GM20431 (cell line): ENCODE measurements around the gene ITGA11.
"Not testable (repeated sequence)": the region's sequence is repeated elsewhere in the genome, so short reads cannot be mapped to it uniquely, and the experiment has no call there.

Experiments
- in situ Hi-C: fragments of 300-500 bp; cut with MseI, MboI; formaldehyde crosslinking; loops from one replicate; pipeline ENCODE4 v1.15.0; 2020; ENCODE audit warnings: low sequenced_read_pairs; ENCODE audit not compliant: unreplicated experiment

The ITGA11 gene

GRCh38 chr15:68427963-68428362, 4.0 kb downstream of the ITGA11 start:
- in situ Hi-C loops, result no loop called here

DNA sequence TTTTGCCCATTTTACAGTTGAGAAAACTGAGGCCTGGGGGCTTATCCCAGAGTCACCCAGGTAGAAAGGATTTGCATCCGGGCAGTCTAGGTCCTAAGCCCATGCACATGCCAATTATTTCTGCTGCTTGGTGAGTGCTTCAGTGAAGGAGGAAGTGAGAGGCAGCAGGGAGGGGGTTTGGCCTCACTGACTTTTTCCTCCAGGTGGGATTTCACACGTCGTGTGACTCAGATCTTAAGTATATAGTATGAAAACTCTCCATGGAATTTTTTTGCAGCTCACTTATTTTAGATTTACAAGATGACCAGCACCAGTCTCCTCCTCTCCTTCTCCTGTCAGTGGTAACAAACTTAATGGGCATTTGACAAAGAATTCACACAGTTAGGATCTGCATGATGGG, 4.6 kb downstream of the ITGA11 start:
- in situ Hi-C loops, result no loop called here

GRCh38 chr15:68426116-68426515, 5.8 kb downstream of the ITGA11 start:
- in situ Hi-C loops, result no loop called here

DNA sequence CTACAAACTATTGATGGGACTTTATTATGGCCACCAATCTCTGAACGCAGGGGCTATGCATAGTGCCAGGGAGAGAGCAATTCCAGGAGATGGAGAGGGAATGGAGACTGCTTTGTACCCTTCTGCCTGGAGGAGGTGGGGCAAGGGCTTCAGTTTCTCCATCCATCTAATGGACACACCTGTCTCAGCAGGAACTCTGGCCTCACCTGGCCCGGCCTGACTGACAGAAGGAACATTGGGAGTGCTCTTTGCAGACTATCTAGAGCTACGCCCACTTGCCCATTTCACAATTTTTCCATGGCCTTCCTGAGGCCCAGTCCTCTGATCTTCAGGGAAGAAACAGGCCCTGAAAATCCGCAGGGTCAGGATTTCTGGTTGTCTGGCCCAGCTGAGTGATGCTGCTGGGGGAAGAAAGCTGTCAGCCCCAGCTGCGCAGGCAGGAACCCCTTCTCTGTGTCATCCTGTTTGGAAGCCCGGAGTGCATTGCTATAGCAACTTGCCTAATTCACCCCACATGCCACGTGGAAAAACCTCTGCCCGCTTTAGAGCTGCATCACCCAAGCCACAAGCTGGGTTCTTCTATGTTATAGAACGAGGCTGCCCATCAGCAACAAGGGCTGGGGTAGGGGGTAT, 6.4 kb downstream of the ITGA11 start:
- in situ Hi-C loops, result no loop called here

DNA sequence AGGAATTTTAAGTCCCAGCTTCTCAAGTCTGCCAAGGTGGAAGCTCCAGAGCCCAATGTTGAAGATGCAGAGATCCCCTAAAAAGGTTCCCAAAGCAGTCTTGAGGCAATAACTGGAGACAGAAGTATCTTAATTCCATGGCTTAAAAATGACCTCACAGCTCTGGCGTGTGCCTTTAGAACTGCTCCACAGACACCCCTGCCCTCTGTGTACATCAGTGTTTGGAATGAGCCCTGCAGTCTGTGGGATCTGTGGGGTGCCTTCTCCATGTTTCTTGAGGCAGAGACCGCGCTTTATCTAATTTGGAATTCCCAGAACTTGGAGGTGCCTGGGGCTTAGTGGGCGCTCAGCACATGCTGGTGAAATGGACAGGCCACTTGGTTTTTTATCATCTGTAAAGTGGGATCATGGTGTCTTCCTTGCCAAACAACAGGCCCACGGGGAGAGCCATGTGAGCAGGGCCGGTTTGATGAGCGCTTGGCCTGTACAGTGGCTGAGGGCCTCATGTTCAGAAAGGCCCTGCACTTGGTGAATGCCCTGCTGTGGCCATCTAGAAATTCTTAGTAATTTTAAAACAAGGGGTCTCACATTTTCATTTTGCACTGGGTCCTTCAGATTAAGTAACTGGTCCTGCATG, 7.1 kb downstream of the ITGA11 start:
- in situ Hi-C loops, result no loop called here

- in situ Hi-C loops, result no loop called here
Measured at GRCh38 chr15:68423359-68424296, 8.3 kb downstream of the ITGA11 start.

DNA sequence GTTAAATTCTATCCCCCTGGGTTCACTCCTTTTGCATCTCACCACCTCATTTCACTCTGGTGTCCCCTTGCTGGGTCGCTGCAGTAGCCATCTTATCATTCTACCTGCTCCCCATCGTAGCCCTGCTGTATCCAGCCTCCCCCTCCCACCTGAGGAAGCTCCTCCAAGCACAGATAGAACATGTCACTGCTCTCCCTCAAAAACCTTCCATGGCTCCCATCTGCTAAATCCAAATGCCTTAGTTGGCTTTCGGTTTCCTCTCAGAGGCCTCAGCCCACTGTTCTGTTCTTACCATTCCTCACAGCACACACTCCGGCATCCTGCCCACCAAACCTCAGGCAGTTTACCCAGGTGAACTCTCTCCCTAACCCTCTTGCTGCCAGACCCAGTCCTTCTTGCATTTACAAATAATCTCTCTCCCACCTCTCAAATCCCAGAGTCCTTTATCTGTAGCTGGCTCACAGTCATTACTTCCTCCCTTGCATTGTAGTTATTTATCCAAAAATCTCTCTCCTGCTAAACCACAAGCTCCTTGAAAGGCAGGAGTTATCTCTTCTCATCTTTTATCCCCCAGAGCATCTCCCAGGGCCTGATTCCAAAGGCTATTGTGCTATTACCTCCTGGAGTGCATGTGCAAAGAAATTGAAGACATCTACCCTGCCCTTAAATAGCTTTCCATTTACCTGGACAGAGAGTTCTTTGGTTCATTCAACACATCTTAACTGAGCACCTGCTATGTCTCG, 9.4 kb downstream of the ITGA11 start:
- in situ Hi-C loops, result not testable (repeated sequence)

DNA sequence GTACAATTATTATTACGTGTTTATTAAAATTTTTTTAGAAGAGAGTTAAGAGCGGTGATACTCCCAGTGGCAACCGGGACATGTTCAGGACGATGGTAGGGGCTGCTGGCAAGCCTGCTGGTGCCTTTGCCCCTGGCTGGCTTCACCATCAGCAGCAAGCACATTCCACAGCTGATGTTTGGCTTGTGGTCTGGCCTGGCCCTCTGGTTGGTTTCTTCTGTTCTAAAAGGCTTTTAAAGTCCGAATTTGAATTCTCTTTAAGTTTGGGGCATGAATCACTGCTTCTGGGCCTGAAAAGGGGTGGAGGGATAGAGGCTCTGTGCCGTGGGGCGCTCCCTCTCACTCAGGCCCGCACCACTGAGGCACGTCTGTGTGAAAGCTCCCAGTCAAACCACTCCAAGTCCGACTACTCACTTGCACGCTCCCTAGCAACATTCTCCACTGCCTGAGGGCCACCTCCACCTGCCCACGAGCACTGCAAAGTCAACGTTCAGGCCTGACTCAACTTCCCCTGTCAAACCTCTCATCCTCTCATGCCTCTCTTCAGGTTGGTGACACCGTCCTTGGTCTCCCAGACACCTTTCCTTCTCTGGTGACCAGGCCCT, 10.1 kb downstream of the ITGA11 start:
- in situ Hi-C loops, result no loop called here

DNA sequence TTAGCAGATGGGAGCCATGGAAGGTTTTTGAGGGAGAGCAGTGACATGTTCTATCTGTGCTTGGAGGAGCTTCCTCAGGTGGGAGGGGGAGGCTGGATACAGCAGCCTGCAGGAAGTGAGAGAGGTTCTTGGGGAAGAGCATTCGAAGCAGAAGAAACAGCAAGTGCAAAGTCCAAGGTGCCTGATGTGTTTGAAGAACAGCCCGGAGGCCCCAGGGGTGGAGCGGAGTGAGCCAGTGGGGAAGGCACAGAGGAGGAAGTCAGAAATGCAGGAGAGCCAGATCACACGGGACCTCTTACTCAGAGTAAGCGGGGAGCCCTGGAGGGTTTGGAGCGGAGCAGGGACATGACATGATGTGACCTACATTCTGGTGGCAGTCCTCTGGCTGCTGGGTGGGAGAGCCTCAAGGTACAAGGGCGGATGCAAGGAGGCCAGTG, 10.8 kb downstream of the ITGA11 start:
- in situ Hi-C loops, result no loop called here

DNA sequence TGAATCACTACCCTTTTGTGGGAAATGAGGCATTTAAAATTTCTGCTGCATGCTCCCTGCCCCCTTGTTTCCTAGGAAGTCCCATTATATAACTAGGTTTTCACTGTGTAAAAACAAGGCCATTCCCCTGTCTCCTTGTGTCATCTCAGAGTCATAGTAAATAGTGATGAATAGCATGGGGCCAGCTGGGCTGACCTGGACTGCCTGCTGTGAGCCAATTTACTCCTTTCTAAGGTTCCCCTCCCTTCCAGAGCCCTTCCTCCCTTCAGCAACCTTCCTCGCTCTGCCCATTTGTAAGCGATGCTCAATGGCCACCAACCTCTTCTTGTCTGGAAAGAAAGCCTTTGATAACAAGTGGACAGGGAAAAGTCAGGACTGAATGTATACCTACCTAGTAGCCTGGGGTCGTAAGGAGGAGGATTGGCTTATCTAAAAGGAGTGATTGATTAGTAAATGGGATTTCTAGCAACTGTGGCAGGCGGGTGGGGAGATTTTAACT, 11.7 kb downstream of the ITGA11 start:
- in situ Hi-C loops, result no loop called here

- in situ Hi-C loops, result no loop called here
Measured at GRCh38 chr15:68419301-68420175, 12.4 kb downstream of the ITGA11 start.

- in situ Hi-C loops, result no loop called here
Measured at GRCh38 chr15:68418611-68419161, 13.3 kb downstream of the ITGA11 start.

DNA sequence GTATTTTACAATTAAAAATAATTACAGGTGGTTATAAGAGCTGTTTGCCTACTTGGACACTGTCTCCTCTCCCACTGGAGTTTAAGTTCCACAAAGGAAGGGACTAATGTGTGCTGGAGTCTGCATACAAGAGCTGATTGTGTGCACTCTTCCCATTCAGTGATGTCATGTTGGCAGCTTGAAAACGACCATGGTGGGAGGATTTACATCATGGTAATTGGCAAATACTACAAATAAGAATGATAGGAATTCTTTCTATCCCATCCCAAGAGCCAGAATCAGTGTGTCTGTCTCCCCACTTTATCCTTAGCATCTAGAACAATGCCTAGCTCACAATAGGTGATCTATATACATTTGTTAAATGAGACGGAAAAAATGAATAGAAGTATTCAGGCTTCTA, 14.1 kb downstream of the ITGA11 start:
- in situ Hi-C loops, result no loop called here

DNA sequence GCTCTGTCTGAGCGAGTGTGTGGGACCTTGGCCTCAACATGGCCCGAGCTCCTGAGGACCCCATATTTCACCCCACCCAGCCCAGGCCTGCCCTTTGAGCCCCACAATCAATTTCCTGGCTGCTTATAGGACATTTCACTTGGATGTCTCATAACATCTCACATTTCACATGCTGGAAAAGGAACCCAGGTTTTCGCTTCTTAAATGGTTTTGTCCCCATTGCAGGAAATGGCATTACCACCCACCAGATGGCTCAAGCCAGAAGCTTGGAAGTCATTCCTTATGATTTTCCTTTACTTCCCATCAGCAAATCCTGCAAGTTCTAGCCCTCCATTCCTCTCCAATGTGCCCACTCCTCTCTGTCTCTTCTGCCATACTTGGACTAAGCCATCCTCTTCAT, 14.9 kb downstream of the ITGA11 start:
- in situ Hi-C loops, result no loop called here

GRCh38 chr15:68416158-68416535, 15.8 kb downstream of the ITGA11 start:
- in situ Hi-C loops, result no loop called here

GRCh38 chr15:68415501-68416157, 16.3 kb downstream of the ITGA11 start:
- in situ Hi-C loops, result no loop called here

DNA sequence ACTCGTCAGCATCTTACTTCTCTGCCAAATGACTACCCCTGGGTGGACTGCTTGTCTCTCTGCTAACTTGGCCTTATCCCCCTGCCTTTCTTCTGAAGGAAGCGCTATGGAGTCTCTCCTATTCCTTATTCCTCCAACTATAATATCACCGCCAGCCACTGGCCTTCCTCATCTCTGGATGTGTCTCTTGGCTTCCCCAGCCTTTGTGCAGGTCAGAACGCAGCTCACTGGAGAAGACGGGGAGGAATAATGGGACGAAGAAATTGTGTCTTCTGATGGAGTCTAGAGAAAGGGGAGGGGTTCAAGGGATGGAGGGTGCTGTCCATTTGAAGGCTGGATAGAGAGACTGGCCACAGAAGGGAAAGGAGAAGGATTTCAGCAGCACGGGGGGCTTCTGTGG, 16.9 kb downstream of the ITGA11 start:
- in situ Hi-C loops, result no loop called here

DNA sequence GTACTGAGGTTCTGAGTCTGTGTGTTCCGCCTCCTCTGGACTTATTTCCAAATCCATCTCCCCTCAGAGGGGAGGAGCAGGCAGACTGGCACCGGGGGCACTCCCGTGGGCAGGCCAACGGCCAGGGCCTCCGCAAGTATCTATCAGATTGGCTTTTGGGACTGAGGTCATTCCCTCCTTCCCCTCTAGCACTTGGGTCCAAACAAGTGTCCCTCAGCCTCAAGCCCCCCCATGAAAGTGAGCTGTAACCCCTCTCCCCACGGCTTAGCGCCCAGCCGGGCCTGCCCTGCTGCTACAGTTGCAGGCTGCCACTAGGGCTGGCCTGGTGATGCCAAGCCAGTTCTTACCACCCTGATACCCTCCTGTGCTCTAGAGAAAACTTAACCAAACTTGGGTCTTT, 17.4 kb downstream of the ITGA11 start:
- in situ Hi-C loops, result no loop called here
